HepG2 (cell line): Measurements from ENCODE around the gene ACOT8.

Experiments
- PCBP1 ChIP-seq: fragments of 200-400 bp; formaldehyde crosslinking; IDR thresholded peaks from 2 replicates; pipeline ENCODE4 v1.6.1; 2017; ENCODE audit warnings: mild to moderate bottlenecking, low read depth, low read length, borderline replicate concordance
- ZNF501 ChIP-seq: sonication (generic); formaldehyde crosslinking; IDR thresholded peaks from 2 replicates; pipeline ENCODE4 v1.5.1; 2020; ENCODE audit warnings: mild to moderate bottlenecking, moderate library complexity, missing genetic modification reagents
- TF ChIP-seq, protein P1 (sequence below): sonication (generic); formaldehyde crosslinking; IDR thresholded peaks from 2 replicates; pipeline ENCODE4 v1.5.0; 2020; ENCODE audit warnings: mild to moderate bottlenecking, missing genetic modification reagents, moderate library complexity

DNA sequence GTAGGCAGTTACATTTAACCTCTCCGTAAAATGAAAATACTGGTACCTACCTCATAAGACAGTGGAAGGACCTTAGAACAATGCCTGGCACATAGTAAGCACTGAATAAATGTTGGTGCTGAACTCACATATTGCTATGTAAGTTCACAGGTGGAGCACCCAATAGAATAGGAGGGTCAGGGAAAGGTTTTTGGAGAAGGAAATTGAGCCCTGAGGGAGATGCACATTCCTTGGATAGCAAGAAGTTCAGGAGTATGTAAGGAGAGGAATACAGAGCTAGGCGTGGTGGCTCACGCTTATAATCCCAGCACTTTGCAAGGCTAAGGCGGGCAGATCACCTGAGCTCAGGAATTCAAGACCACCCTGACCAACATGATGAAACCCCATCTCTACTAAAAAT lies 37.7 kb downstream of the ACOT8 start:
- TF ChIP-seq, protein P1, sequence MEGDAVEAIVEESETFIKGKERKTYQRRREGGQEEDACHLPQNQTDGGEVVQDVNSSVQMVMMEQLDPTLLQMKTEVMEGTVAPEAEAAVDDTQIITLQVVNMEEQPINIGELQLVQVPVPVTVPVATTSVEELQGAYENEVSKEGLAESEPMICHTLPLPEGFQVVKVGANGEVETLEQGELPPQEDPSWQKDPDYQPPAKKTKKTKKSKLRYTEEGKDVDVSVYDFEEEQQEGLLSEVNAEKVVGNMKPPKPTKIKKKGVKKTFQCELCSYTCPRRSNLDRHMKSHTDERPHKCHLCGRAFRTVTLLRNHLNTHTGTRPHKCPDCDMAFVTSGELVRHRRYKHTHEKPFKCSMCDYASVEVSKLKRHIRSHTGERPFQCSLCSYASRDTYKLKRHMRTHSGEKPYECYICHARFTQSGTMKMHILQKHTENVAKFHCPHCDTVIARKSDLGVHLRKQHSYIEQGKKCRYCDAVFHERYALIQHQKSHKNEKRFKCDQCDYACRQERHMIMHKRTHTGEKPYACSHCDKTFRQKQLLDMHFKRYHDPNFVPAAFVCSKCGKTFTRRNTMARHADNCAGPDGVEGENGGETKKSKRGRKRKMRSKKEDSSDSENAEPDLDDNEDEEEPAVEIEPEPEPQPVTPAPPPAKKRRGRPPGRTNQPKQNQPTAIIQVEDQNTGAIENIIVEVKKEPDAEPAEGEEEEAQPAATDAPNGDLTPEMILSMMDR (CRISPR knock-in tag): no peak
- no peak for TF ChIP-seq ZNF501
- no peak for TF ChIP-seq PCBP1
